Neural cell (in vitro differentiated cells): ENCODE data around the gene PPHLN1. TPM values are rescaled to one million over a fixed set of nuclear protein-coding genes. Genes with fewer than 3 reads are reported as not detected.

ENCODE experiments used
- H2AFZ ChIP-seq: fragments of 200-600, 300-800 bp; sonication (generic), shearing (Covaris generic); 2 replicates; pipeline ENCODE4 v1.6.0; 2014; ENCODE audit warnings: low read depth, mild to moderate bottlenecking, antibody characterized with exemption, low read length, moderate library complexity
- H3F3A ChIP-seq: fragments of 200-600 bp; shearing (Covaris generic); 2 replicates; pipeline ENCODE4 v1.6.1; 2016; ENCODE audit warnings: mild to moderate bottlenecking, moderate library complexity, mixed read lengths, antibody characterized with exemption, low read length; ENCODE audit not compliant: insufficient read depth, poor library complexity, severe bottlenecking
- H3K27ac ChIP-seq: fragments of 200-600, 300-800 bp; sonication (generic), shearing (Covaris generic); 2 replicates; pipeline ENCODE4 v1.5.1; 2014; ENCODE audit warnings: mild to moderate bottlenecking, low read length, moderate library complexity
- H3K27me3 ChIP-seq: fragments of 300-800, 200-600 bp; sonication (generic), shearing (Covaris generic); 2 replicates; pipeline ENCODE4 v1.6.0; 2014; ENCODE audit warnings: mild to moderate bottlenecking, low read depth, low read length, moderate library complexity; ENCODE audit not compliant: insufficient read depth
- H3K36me3 ChIP-seq: fragments of 300-800, 200-600 bp; sonication (generic), shearing (Covaris generic); 2 replicates; pipeline ENCODE4 v1.5.1; 2014; ENCODE audit warnings: mild to moderate bottlenecking, antibody characterized with exemption, low read length, moderate library complexity; ENCODE audit not compliant: insufficient read depth
- H3K4me2 ChIP-seq: fragments of 300-800, 200-600 bp; sonication (generic), shearing (Covaris generic); 2 replicates; pipeline ENCODE4 v1.6.0; 2014; ENCODE audit warnings: mild to moderate bottlenecking, low read length
- H3K4me3 ChIP-seq: fragments of 300-800, 200-600 bp; sonication (generic), shearing (Covaris generic); 2 replicates; pipeline ENCODE4 v1.5.1; 2014; ENCODE audit warnings: mild to moderate bottlenecking, low read length, moderate library complexity
- H3K79me2 ChIP-seq: fragments of 200-600 bp; shearing (Covaris generic); replicated peaks from 2 replicates; pipeline ENCODE4 v1.6.0; 2014; ENCODE audit warnings: mild to moderate bottlenecking, low read length, moderate library complexity; ENCODE audit not compliant: insufficient read depth
- H3K9ac ChIP-seq: fragments of 300-800, 200-600 bp; sonication (generic), shearing (Covaris generic); 2 replicates; pipeline ENCODE4 v1.6.1; 2016; ENCODE audit warnings: mild to moderate bottlenecking, low read length, mixed read lengths
- H3K9me2 ChIP-seq: fragments of 200-600 bp; shearing (Covaris generic); 2 replicates; pipeline ENCODE4 v1.6.1; 2016; ENCODE audit warnings: mild to moderate bottlenecking, low read length, mixed read lengths; ENCODE audit not compliant: insufficient read depth
- H3K9me3 ChIP-seq: fragments of 200-600, 300-800 bp; sonication (generic), shearing (Covaris generic); 2 replicates; pipeline ENCODE4 v1.6.1; 2016; ENCODE audit warnings: mild to moderate bottlenecking, mixed run types, low read length, moderate library complexity, mixed read lengths
- H4K20me1 ChIP-seq: fragments of 200-600 bp; shearing (Covaris generic); 2 replicates; pipeline ENCODE4 v1.6.1; 2016; ENCODE audit warnings: mild to moderate bottlenecking, mixed run types; ENCODE audit not compliant: insufficient read depth
- CTCF ChIP-seq: fragments of 450-650 bp; IDR thresholded peaks from 2 replicates; pipeline ENCODE4 v1.5.1; 2014; ENCODE audit warnings: antibody characterized with exemption, mild to moderate bottlenecking, moderate library complexity; ENCODE audit not compliant: poor library complexity, severe bottlenecking
- EP300 ChIP-seq: fragments of 450-650 bp; conservative IDR thresholded peaks from 2 replicates; pipeline ENCODE4 v1.6.1; 2014; ENCODE audit warnings: antibody characterized with exemption, mild to moderate bottlenecking, moderate library complexity; ENCODE audit not compliant: poor library complexity, severe bottlenecking
- EZH2 ChIP-seq: fragments of 200-600, 300-800 bp; shearing (Covaris generic), sonication (generic); IDR thresholded peaks from 2 replicates; pipeline ENCODE4 v1.6.1; 2014; ENCODE audit warnings: antibody characterized with exemption, low read length, borderline replicate concordance, mild to moderate bottlenecking; ENCODE audit not compliant: insufficient read depth, poor library complexity, severe bottlenecking
- MXI1 ChIP-seq: fragments of 450-650 bp; conservative IDR thresholded peaks from 2 replicates; pipeline ENCODE4 v1.6.1; 2014; ENCODE audit warnings: antibody characterized with exemption, mild to moderate bottlenecking; ENCODE audit not compliant: poor library complexity, severe bottlenecking
- POLR2AphosphoS5 ChIP-seq: IDR thresholded peaks from 2 replicates; pipeline ENCODE4 v1.6.1; 2012
- RAD21 ChIP-seq: fragments of 450-650 bp; conservative IDR thresholded peaks from 2 replicates; pipeline ENCODE4 v1.6.1; 2014; ENCODE audit warnings: antibody characterized with exemption, mild to moderate bottlenecking, moderate library complexity
- REST ChIP-seq: IDR thresholded peaks from 2 replicates; pipeline ENCODE4 v1.6.1; 2012; ENCODE audit warnings: borderline replicate concordance
- SMC3 ChIP-seq: fragments of 450-650 bp; conservative IDR thresholded peaks from 2 replicates; pipeline ENCODE4 v1.6.1; 2014; ENCODE audit warnings: antibody characterized with exemption, mild to moderate bottlenecking, moderate library complexity; ENCODE audit not compliant: poor library complexity
- TAF1 ChIP-seq: IDR thresholded peaks from 2 replicates; pipeline ENCODE4 v1.6.1; 2012; ENCODE audit warnings: low read depth
- polyA plus RNA-seq: library from polyadenylated mRNA; depleted of rRNA; stranded (reverse); fragments of >200 nt; gene quantifications from 2 replicates; pipeline ENCODE4 v1.2.3, GENCODE V29; 2014

Gene PPHLN1
- polyA plus RNA-seq, 1 donor from 2014 or later = 192 TPM

- Histone ChIP-seq H3K27ac (no peak overlapping the region), H3K9me2 (no peaks in the 10 kb centered on the region), H3K4me2 (no peak overlapping the region), H3K79me2 (no peaks in the 10 kb centered on the region), H4K20me1 (no peaks in the 10 kb centered on the region), H3K9ac (no peak overlapping the region), H3K4me3 (no peak overlapping the region), H3F3A (no peaks in the 10 kb centered on the region), H2AFZ (no peak overlapping the region), H3K36me3 (no peaks in the 10 kb centered on the region), H3K27me3 (no peaks in the 10 kb centered on the region), H3K9me3 (no peaks in the 10 kb centered on the region)
- TF ChIP-seq REST = no peak
Observed at GRCh38 chr12:42382013-42382696, 56.2 kb downstream of the PPHLN1 start.

GRCh38 chr12:42385326-42385841, 59.4 kb downstream of the PPHLN1 start:
- Histone ChIP-seq H3K9me2 (no peaks in the 10 kb centered on the region), H3K4me3 (no peak overlapping the region), H3K79me2 (no peaks in the 10 kb centered on the region), H3F3A (no peaks in the 10 kb centered on the region), H3K9me3 (no peaks in the 10 kb centered on the region), H3K27ac (no peak overlapping the region), H3K36me3 (no peaks in the 10 kb centered on the region), H3K9ac (no peak overlapping the region), H3K4me2 (no peak overlapping the region), H4K20me1 (no peaks in the 10 kb centered on the region), H3K27me3 (no peaks in the 10 kb centered on the region), H2AFZ (no peak overlapping the region)
- TF ChIP-seq TAF1 (no peak), RAD21 (no peak), EP300 (no peak), REST (no peak), SMC3 (no peak), EZH2 (no peak), MXI1 (no peak), CTCF (no peak), POLR2AphosphoS5 (no peak)
